C4-2B (cell line): ENCODE data around the gene TAF1B.

Experiments
- H3K27ac ChIP-seq: fragments of 450-650 bp; 2 replicates; pipeline ENCODE4 v1.5.1; 2017
- ZFX ChIP-seq: fragments of 450-650 bp; IDR thresholded peaks from 2 replicates; pipeline ENCODE4 v1.6.1; 2017
- TF ChIP-seq, protein P1 (sequence below): fragments of 450-650 bp; conservative IDR thresholded peaks from 2 replicates; pipeline ENCODE4 v1.5.1; 2017; ENCODE audit warnings: mild to moderate bottlenecking

Gene TAF1B

DNA sequence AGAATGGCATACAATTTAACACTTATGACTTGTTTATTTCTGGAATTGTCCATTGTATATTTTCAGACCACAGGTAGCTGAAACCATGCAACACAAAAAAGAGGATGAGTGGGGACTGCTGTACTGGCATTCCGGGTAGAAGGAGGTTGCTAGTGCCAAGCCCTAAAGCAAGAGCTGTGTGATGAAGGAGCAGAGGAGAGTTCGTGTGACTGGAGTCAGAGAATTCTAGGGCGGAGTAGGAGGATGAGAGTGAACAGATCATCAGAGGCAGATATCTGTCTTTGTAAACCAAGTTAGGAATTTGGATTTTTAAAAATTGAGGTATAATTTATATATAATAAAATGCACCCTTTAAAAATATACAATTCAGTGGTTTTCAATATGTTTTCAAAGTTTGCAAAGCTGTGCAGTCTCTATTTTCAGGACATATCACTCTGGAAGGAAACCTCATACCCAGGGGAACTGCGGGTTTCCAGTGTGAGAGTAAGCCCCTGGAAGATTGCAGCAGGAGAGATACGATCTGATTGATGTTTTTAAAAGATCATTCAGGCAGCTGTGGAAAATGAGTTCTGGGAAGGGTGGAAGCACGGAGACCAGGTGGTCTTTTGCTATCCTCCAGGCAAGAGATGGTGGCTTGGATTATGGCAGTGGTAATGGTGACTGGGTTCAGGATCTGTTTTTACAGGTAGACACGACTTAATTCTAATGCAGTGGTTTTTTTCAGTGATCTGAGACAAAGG lies 36.4 kb downstream of the TAF1B start:
- H3K27ac ChIP-seq, result no peak overlapping the region

DNA sequence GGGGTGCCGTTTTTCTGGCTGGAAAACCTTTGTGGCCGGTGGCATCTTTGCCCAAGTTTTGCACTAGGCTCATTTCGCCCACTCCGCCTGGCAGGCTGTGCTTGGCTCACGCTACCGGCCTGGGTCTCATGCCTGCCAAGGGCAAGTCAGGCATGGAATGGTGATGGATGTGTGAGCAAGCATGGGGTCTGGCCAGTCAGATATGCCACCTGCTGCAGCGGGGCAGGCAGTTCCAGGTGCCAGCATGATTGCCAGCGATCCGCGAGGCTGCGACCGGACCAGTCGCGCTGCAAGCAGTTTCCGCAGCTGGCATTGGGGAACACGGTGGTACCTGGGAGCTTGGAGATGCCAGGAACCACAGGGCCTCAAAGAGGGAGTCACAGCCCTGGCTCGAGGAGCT lies 40.6 kb downstream of the TAF1B start:
- no peak overlapping the region for H3K27ac ChIP-seq
- no peak for TF ChIP-seq ZFX
- TF ChIP-seq, protein P1, sequence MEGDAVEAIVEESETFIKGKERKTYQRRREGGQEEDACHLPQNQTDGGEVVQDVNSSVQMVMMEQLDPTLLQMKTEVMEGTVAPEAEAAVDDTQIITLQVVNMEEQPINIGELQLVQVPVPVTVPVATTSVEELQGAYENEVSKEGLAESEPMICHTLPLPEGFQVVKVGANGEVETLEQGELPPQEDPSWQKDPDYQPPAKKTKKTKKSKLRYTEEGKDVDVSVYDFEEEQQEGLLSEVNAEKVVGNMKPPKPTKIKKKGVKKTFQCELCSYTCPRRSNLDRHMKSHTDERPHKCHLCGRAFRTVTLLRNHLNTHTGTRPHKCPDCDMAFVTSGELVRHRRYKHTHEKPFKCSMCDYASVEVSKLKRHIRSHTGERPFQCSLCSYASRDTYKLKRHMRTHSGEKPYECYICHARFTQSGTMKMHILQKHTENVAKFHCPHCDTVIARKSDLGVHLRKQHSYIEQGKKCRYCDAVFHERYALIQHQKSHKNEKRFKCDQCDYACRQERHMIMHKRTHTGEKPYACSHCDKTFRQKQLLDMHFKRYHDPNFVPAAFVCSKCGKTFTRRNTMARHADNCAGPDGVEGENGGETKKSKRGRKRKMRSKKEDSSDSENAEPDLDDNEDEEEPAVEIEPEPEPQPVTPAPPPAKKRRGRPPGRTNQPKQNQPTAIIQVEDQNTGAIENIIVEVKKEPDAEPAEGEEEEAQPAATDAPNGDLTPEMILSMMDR, result no peak

More for the DNA sequence above, 36.4 kb downstream of the TAF1B start:
- no peak for TF ChIP-seq ZFX
- TF ChIP-seq, protein P1, result no peak

DNA sequence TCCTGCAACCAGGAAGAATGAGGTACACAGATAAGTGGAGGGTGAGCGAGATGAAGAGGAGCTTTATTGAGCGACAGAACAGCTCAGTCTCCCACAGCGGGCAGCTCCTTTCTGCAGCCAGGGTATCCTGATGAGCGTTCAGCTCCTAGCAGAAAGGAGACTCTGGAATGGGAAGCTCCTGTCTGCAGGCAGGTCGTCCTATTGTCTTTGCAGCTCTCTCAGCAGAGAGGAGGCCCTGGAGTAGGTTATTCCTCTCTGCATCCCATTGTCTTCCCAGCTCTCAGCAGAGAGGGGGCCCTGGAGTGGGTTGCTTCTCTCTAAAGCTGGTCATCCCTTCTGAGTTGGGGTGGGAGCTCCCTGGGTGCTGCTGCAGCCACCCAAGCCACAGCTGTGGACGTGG lies 41.2 kb downstream of the TAF1B start:
- no peak overlapping the region for H3K27ac ChIP-seq
- TF ChIP-seq, protein P1, result no peak
- no peak for TF ChIP-seq ZFX

DNA sequence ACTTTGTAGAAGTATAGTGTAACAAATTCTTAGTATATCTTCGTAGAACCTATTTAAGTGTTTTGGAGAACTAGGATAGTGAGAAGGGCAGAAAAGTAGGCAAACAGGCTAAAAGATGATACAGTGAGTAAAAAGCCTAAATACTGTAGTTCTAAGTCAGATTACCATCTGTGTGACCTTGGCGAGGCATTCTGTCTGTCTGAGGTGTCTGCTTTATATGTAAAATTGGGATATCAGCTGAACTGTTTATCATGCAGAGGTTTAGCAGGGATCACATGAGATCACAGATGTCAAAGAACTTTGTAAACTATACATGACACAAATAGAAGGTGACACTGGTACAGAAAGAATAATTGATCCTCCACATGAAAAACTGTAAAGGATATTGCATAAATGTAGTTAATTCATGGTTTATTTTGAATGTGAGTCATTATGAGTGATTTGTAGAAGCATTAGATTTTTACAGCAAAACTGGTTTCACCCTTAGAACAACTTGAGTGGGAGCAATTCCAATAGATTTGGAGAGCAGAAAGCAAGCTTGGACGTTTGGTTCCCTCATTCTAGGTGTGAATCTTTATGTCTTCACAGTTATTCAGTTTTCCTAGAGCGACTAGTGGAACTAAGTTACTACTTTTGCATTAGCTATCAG lies 41.9 kb downstream of the TAF1B start:
- H3K27ac ChIP-seq, result no peak overlapping the region
- TF ChIP-seq, protein P1, result no peak
- TF ChIP-seq ZFX, result no peak

DNA sequence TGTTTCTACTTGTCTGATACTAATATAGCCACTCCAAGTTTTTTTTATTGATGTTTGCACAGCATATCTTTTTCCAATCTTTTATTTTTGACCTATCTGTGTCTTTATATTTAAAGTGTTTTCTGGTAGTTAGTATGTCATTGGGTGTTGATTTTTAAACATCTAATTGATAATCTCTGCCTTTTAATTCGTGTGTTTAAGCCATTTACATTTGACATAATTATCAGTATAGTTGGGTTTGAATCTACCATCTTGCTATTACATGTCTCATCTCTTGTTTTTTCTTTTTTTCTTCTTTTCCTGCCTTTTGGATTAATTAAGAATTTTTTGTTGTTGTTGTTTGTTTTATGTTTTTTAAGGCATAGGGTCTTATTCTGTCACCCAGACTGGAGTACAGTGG lies 44.2 kb downstream of the TAF1B start:
- TF ChIP-seq, protein P1, result no peak
- no peak for TF ChIP-seq ZFX
- no peak overlapping the region for H3K27ac ChIP-seq

DNA sequence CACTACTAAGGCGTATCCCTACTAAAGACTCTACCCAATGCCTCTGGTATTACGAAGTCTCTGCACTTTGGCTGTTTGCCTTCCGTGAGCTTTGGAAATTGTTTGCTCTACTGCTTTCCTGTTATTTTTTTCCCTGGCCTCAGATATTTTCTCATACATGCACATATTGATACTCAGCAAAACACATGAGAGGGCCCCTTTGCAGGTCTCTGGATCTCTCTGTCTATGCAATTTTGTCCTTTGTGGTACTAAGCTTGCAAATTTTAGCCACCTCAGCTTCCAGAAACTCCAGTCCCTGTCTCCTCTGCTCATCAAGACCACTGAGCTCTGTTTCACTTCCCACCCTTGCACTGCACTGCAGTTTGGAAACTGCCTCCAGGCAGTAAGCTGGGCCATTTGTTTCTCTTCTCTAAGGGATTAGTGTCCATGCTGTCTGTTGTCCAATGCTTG lies 46.6 kb downstream of the TAF1B start:
- TF ChIP-seq, protein P1, result no peak
- no peak for TF ChIP-seq ZFX
- H3K27ac ChIP-seq, result no peak overlapping the region

DNA sequence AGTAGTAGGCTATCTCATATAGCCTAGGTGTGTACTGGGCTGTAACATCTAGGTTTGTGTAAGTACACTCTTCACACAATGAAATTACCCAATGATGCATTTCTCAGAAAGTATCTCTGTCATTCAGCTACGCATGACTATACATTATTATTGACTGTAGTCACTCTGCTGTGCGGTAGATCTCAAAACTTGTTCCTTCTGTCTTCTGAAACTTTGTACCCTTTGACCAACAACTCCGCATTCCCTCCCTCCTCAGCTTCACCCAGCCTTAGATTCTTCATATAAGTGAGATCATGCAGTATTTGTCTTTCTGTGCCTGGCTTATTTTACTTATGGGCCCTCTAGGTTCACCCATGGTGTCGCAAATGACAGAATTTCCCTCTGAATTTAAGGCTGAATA lies 49.0 kb downstream of the TAF1B start:
- no peak overlapping the region for H3K27ac ChIP-seq
- TF ChIP-seq, protein P1, result no peak
- TF ChIP-seq ZFX, result no peak
